SJSA1 (cell line): ENCODE data around the gene ADNP. TPM values are rescaled to one million over a fixed set of nuclear protein-coding genes. Genes with fewer than 3 reads are reported as not detected.

Source experiments
- DNase-seq, 2 experiments: peaks; one replicate each; pipeline ENCODE4 v3.0.0-alpha.2; 2015 to 2020; ENCODE audit warnings: low spot score in 2 of 2, low read depth in 1 of 2
- H3K27ac ChIP-seq: fragments of 250-450 bp; sonication (Bioruptor Pico); 2 replicates; pipeline ENCODE4 v1.5.1; 2020; ENCODE audit warnings: mild to moderate bottlenecking, moderate library complexity
- H3K27me3 ChIP-seq: fragments of 250-450 bp; sonication (Bioruptor Pico); replicated peaks from 2 replicates; pipeline ENCODE4 v1.5.1; 2020; ENCODE audit warnings: mild to moderate bottlenecking, moderate library complexity
- H3K36me3 ChIP-seq: fragments of 250-450 bp; sonication (Bioruptor Pico); 2 replicates; pipeline ENCODE4 v1.5.1; 2020; ENCODE audit warnings: mild to moderate bottlenecking
- H3K4me1 ChIP-seq: fragments of 250-450 bp; sonication (Bioruptor Pico); replicated peaks from 2 replicates; pipeline ENCODE4 v1.6.1; 2021; ENCODE audit warnings: mild to moderate bottlenecking
- H3K4me3 ChIP-seq: fragments of 250-450 bp; sonication (Bioruptor Pico); 2 replicates; pipeline ENCODE4 v1.5.1; 2020; ENCODE audit warnings: mild to moderate bottlenecking
- H3K9me3 ChIP-seq: fragments of 250-450 bp; sonication (Bioruptor Pico); replicated peaks from 2 replicates; pipeline ENCODE4 v1.5.1; 2020; ENCODE audit warnings: mild to moderate bottlenecking
- total RNA-seq: library from RNA; depleted of rRNA; stranded (reverse); fragments of >200 nt; shearing (Covaris generic); gene quantifications from 2 replicates; pipeline ENCODE4 v1.2.3, GENCODE V29; 2014

ADNP gene
- total RNA-seq, 1 experiment from 2014 or later = 20.4 TPM

GRCh38 chr20:50867805-50868204 is 63.4 kb downstream of the ADNP start:
- Histone ChIP-seq H3K27ac (no peak overlapping the region), H3K9me3 (no peaks in the 10 kb centered on the region), H3K4me3 (no peak overlapping the region), H3K27me3 (no peaks in the 10 kb centered on the region), H3K36me3 (no peaks in the 10 kb centered on the region), H3K4me1 (no peaks in the 10 kb centered on the region)
- no peak for DNase-seq

- Histone ChIP-seq H3K4me1 (no peaks in the 10 kb centered on the region), H3K9me3 (no peaks in the 10 kb centered on the region), H3K27me3 (no peaks in the 10 kb centered on the region), H3K36me3 (no peaks in the 10 kb centered on the region), H3K4me3 (no peak overlapping the region), H3K27ac (no peak overlapping the region)
- no peak for DNase-seq
Measured at GRCh38 chr20:50866831-50867230, 64.4 kb downstream of the ADNP start.

- DNase-seq = no peak
- Histone ChIP-seq H3K36me3 (no peaks in the 10 kb centered on the region), H3K4me3 (no peak overlapping the region), H3K27ac (no peak overlapping the region), H3K4me1 (no peaks in the 10 kb centered on the region), H3K27me3 (no peaks in the 10 kb centered on the region), H3K9me3 (no peaks in the 10 kb centered on the region)
Measured at GRCh38 chr20:50866036-50866685, 65.1 kb downstream of the ADNP start.

GRCh38 chr20:50865591-50865990 is 65.6 kb downstream of the ADNP start:
- Histone ChIP-seq H3K4me3 (no peak overlapping the region), H3K27ac (no peak overlapping the region), H3K4me1 (no peaks in the 10 kb centered on the region), H3K27me3 (no peaks in the 10 kb centered on the region), H3K36me3 (no peaks in the 10 kb centered on the region), H3K9me3 (no peaks in the 10 kb centered on the region)
- DNase-seq = no peak

GRCh38 chr20:50865114-50865513 is 66.1 kb downstream of the ADNP start:
- no peaks in the 10 kb centered on the region for H3K27me3 ChIP-seq
- no peaks in the 10 kb centered on the region for H3K36me3 ChIP-seq
- no peak overlapping the region for H3K4me3 ChIP-seq
- no peaks in the 10 kb centered on the region for H3K4me1 ChIP-seq
- no peak for DNase-seq
- no peaks in the 10 kb centered on the region for H3K9me3 ChIP-seq
- H3K27ac ChIP-seq = no peak overlapping the region

GRCh38 chr20:50862546-50862945 is 68.7 kb downstream of the ADNP start:
- H3K9me3 ChIP-seq = no peaks in the 10 kb centered on the region
- no peaks in the 10 kb centered on the region for H3K36me3 ChIP-seq
- no peak overlapping the region for H3K27ac ChIP-seq
- no peaks in the 10 kb centered on the region for H3K4me1 ChIP-seq
- H3K4me3 ChIP-seq = no peak overlapping the region
- H3K27me3 ChIP-seq = no peaks in the 10 kb centered on the region
- DNase-seq = no peak

GRCh38 chr20:50861012-50861411 is 70.2 kb downstream of the ADNP start:
- Histone ChIP-seq H3K9me3 (no peaks in the 10 kb centered on the region), H3K4me1 (no peaks in the 10 kb centered on the region), H3K27me3 (no peaks in the 10 kb centered on the region), H3K27ac (no peak overlapping the region), H3K4me3 (no peak overlapping the region), H3K36me3 (no peaks in the 10 kb centered on the region)
- no peak for DNase-seq

- H3K9me3 ChIP-seq = no peaks in the 10 kb centered on the region
- H3K27ac ChIP-seq = no peak overlapping the region
- no peaks in the 10 kb centered on the region for H3K4me1 ChIP-seq
- H3K27me3 ChIP-seq = no peaks in the 10 kb centered on the region
- H3K36me3 ChIP-seq = no peaks in the 10 kb centered on the region
- H3K4me3 ChIP-seq = no peak overlapping the region
- no peak for DNase-seq
Measured at GRCh38 chr20:50859161-50859560, 72.1 kb downstream of the ADNP start.

- no peaks in the 10 kb centered on the region for H3K36me3 ChIP-seq
- H3K27ac ChIP-seq = no peak overlapping the region
- no peak for DNase-seq
- H3K4me1 ChIP-seq = no peaks in the 10 kb centered on the region
- H3K4me3 ChIP-seq = no peak overlapping the region
- no peaks in the 10 kb centered on the region for H3K9me3 ChIP-seq
- H3K27me3 ChIP-seq = no peaks in the 10 kb centered on the region
Measured at GRCh38 chr20:50858525-50858924, 72.7 kb downstream of the ADNP start.

GRCh38 chr20:50857348-50857747 is 73.9 kb downstream of the ADNP start:
- Histone ChIP-seq H3K4me3 (no peak overlapping the region), H3K27ac (no peak overlapping the region), H3K9me3 (no peaks in the 10 kb centered on the region), H3K36me3 (no peaks in the 10 kb centered on the region), H3K4me1 (no peaks in the 10 kb centered on the region), H3K27me3 (no peaks in the 10 kb centered on the region)
- no peak for DNase-seq

GRCh38 chr20:50856475-50857041 is 74.7 kb downstream of the ADNP start:
- no peaks in the 10 kb centered on the region for H3K36me3 ChIP-seq
- H3K4me1 ChIP-seq = no peaks in the 10 kb centered on the region
- H3K4me3 ChIP-seq = no peak overlapping the region
- H3K27ac ChIP-seq = no peak overlapping the region
- H3K9me3 ChIP-seq = no peaks in the 10 kb centered on the region
- H3K27me3 ChIP-seq = no peaks in the 10 kb centered on the region
- no peak for DNase-seq

- no peaks in the 10 kb centered on the region for H3K27me3 ChIP-seq
Measured at GRCh38 chr20:50855498-50856474, 75.5 kb downstream of the ADNP start.

GRCh38 chr20:50854506-50855249 is 76.6 kb downstream of the ADNP start:
- Histone ChIP-seq H3K4me3 (no peak overlapping the region), H3K27ac (no peak overlapping the region), H3K36me3 (no peaks in the 10 kb centered on the region), H3K9me3 (no peaks in the 10 kb centered on the region), H3K27me3 (no peaks in the 10 kb centered on the region), H3K4me1 (no peaks in the 10 kb centered on the region)
- no peak for DNase-seq

More at GRCh38 chr20:50855498-50856474, 75.5 kb downstream of the ADNP start:
- Histone ChIP-seq H3K4me3 (no peak overlapping the region), H3K27ac (no peak overlapping the region), H3K9me3 (no peaks in the 10 kb centered on the region), H3K4me1 (no peaks in the 10 kb centered on the region), H3K36me3 (no peaks in the 10 kb centered on the region)
- no peak for DNase-seq
